ENCODE data around the gene TNFRSF4. TPM values are rescaled to one million over a fixed set of nuclear protein-coding genes. Genes with fewer than 3 reads are reported as not detected.

The TNFRSF4 gene
- total and polyA plus RNA-seq, 4 donors = 0.20 to 1.5 (median 1.1) TPM

GRCh38 chr1:1228187-1228586, 14.2 kb upstream of the TNFRSF4 start:
- DNase-seq (ENCODE audit: low read depth in 4 of 6, low spot score in 6 of 6) = no peak
- Histone ChIP-seq H3K36me3 (ENCODE audit: control insufficient read depth, insufficient read depth, low read length) (peaks cover 75% of the 10 kb centered on the region), H3K27ac (ENCODE audit: low read depth, low read length) (no peak overlapping the region), H3K4me3 (ENCODE audit: low read depth, low read length) (no peak overlapping the region), H3K27me3 (ENCODE audit: control insufficient read depth, insufficient read depth, low read length) (no peaks in the 10 kb centered on the region), H3K4me1 (ENCODE audit: control insufficient read depth, insufficient read depth, low read length) (peaks cover 24% of the 10 kb centered on the region), H3K9me3 (ENCODE audit: control insufficient read depth, insufficient read depth, low read length) (no peaks in the 10 kb centered on the region)
- 95% methylated on average over 29 of the region's 30 CpGs for WGBS (ENCODE audit: insufficient coverage)

- Histone ChIP-seq H3K27ac (ENCODE audit: low read depth, low read length) (no peak overlapping the region), H3K27me3 (ENCODE audit: control insufficient read depth, insufficient read depth, low read length) (no peaks in the 10 kb centered on the region), H3K4me3 (ENCODE audit: low read depth, low read length) (no peak overlapping the region), H3K36me3 (ENCODE audit: control insufficient read depth, insufficient read depth, low read length) (peaks cover 78% of the 10 kb centered on the region), H3K4me1 (ENCODE audit: control insufficient read depth, insufficient read depth, low read length) (peaks cover 17% of the 10 kb centered on the region), H3K9me3 (ENCODE audit: control insufficient read depth, insufficient read depth, low read length) (no peaks in the 10 kb centered on the region)
- 99% methylated on average over 23 of the region's 25 CpGs for WGBS (ENCODE audit: insufficient coverage)
- no peak for DNase-seq (ENCODE audit: low read depth in 4 of 6, low spot score in 6 of 6)
These were observed 13.4 kb upstream of the TNFRSF4 start for GRCh38 chr1:1227386-1227785.

- WGBS (ENCODE audit: insufficient coverage) = 93% methylated on average over 36 of the region's 44 CpGs
- H3K27ac ChIP-seq (ENCODE audit: low read depth, low read length) = no peak overlapping the region
- no peak for DNase-seq (ENCODE audit: low read depth in 4 of 6, low spot score in 6 of 6)
- H3K36me3 ChIP-seq (ENCODE audit: control insufficient read depth, insufficient read depth, low read length) = peaks cover 85% of the 10 kb centered on the region
- no peaks in the 10 kb centered on the region for H3K9me3 ChIP-seq (ENCODE audit: control insufficient read depth, insufficient read depth, low read length)
- H3K4me1 ChIP-seq (ENCODE audit: control insufficient read depth, insufficient read depth, low read length) = peaks cover 17% of the 10 kb centered on the region
- no peaks in the 10 kb centered on the region for H3K27me3 ChIP-seq (ENCODE audit: control insufficient read depth, insufficient read depth, low read length)
- H3K4me3 ChIP-seq (ENCODE audit: low read depth, low read length) = no peak overlapping the region
These were observed 12.8 kb upstream of the TNFRSF4 start for GRCh38 chr1:1226566-1227362.

- Histone ChIP-seq H3K4me3 (ENCODE audit: low read depth, low read length) (no peak overlapping the region), H3K36me3 (ENCODE audit: control insufficient read depth, insufficient read depth, low read length) (peaks cover 91% of the 10 kb centered on the region), H3K27ac (ENCODE audit: low read depth, low read length) (no peak overlapping the region), H3K4me1 (ENCODE audit: control insufficient read depth, insufficient read depth, low read length) (peaks cover 15% of the 10 kb centered on the region), H3K27me3 (ENCODE audit: control insufficient read depth, insufficient read depth, low read length) (no peaks in the 10 kb centered on the region), H3K9me3 (ENCODE audit: control insufficient read depth, insufficient read depth, low read length) (no peaks in the 10 kb centered on the region)
- DNase-seq (ENCODE audit: low read depth in 4 of 6, low spot score in 6 of 6) = no peak
- WGBS (ENCODE audit: insufficient coverage) = 89% methylated on average over 18 of the region's 18 CpGs
These were observed 12.0 kb upstream of the TNFRSF4 start for GRCh38 chr1:1225913-1226312.

- peaks cover 97% of the 10 kb centered on the region for H3K36me3 ChIP-seq (ENCODE audit: control insufficient read depth, insufficient read depth, low read length)
These were observed 11.4 kb upstream of the TNFRSF4 start for GRCh38 chr1:1225238-1225845.

GRCh38 chr1:1223891-1224290, 9.9 kb upstream of the TNFRSF4 start:
- Histone ChIP-seq H3K4me3 (ENCODE audit: low read depth, low read length) (no peak overlapping the region), H3K36me3 (ENCODE audit: control insufficient read depth, insufficient read depth, low read length) (peaks cover 100% of the 10 kb centered on the region), H3K27me3 (ENCODE audit: control insufficient read depth, insufficient read depth, low read length) (no peaks in the 10 kb centered on the region), H3K9me3 (ENCODE audit: control insufficient read depth, insufficient read depth, low read length) (no peaks in the 10 kb centered on the region), H3K27ac (ENCODE audit: low read depth, low read length) (no peak overlapping the region), H3K4me1 (ENCODE audit: control insufficient read depth, insufficient read depth, low read length) (no peaks in the 10 kb centered on the region)
- WGBS (ENCODE audit: insufficient coverage) = 94% methylated on average over 18 of the region's 21 CpGs
- DNase-seq (ENCODE audit: low read depth in 4 of 6, low spot score in 6 of 6) = no peak

More at GRCh38 chr1:1225238-1225845, 11.4 kb upstream of the TNFRSF4 start:
- no peaks in the 10 kb centered on the region for H3K9me3 ChIP-seq (ENCODE audit: control insufficient read depth, insufficient read depth, low read length)
- no peak for DNase-seq (ENCODE audit: low read depth in 4 of 6, low spot score in 6 of 6)
- no peaks in the 10 kb centered on the region for H3K27me3 ChIP-seq (ENCODE audit: control insufficient read depth, insufficient read depth, low read length)
- peaks cover 9% of the 10 kb centered on the region for H3K4me1 ChIP-seq (ENCODE audit: control insufficient read depth, insufficient read depth, low read length)
- 90% methylated on average over 24 of the region's 34 CpGs for WGBS (ENCODE audit: insufficient coverage)
- no peak overlapping the region for H3K4me3 ChIP-seq (ENCODE audit: low read depth, low read length)
- no peak overlapping the region for H3K27ac ChIP-seq (ENCODE audit: low read depth, low read length)

GRCh38 chr1:1223321-1223720, 9.4 kb upstream of the TNFRSF4 start:
- WGBS (ENCODE audit: insufficient coverage) = 98% methylated on average over 15 of the region's 15 CpGs
- Histone ChIP-seq H3K27ac (ENCODE audit: low read depth, low read length) (no peak overlapping the region), H3K27me3 (ENCODE audit: control insufficient read depth, insufficient read depth, low read length) (no peaks in the 10 kb centered on the region), H3K36me3 (ENCODE audit: control insufficient read depth, insufficient read depth, low read length) (peaks cover 100% of the 10 kb centered on the region), H3K4me1 (ENCODE audit: control insufficient read depth, insufficient read depth, low read length) (no peaks in the 10 kb centered on the region), H3K4me3 (ENCODE audit: low read depth, low read length) (no peak overlapping the region), H3K9me3 (ENCODE audit: control insufficient read depth, insufficient read depth, low read length) (no peaks in the 10 kb centered on the region)
- no peak for DNase-seq (ENCODE audit: low read depth in 4 of 6, low spot score in 6 of 6)

- H3K27me3 ChIP-seq (ENCODE audit: control insufficient read depth, insufficient read depth, low read length) = no peaks in the 10 kb centered on the region
- no peak overlapping the region for H3K4me3 ChIP-seq (ENCODE audit: low read depth, low read length)
- DNase-seq (ENCODE audit: low read depth in 4 of 6, low spot score in 6 of 6) = no peak
- no peaks in the 10 kb centered on the region for H3K9me3 ChIP-seq (ENCODE audit: control insufficient read depth, insufficient read depth, low read length)
- 94% methylated on average over 44 of the region's 44 CpGs for WGBS (ENCODE audit: insufficient coverage)
- peaks cover 100% of the 10 kb centered on the region for H3K36me3 ChIP-seq (ENCODE audit: control insufficient read depth, insufficient read depth, low read length)
- H3K4me1 ChIP-seq (ENCODE audit: control insufficient read depth, insufficient read depth, low read length) = no peaks in the 10 kb centered on the region
- H3K27ac ChIP-seq (ENCODE audit: low read depth, low read length) = no peak overlapping the region
These were observed 8.7 kb upstream of the TNFRSF4 start for GRCh38 chr1:1222575-1223225.

GRCh38 chr1:1221887-1222574, 8.1 kb upstream of the TNFRSF4 start:
- Histone ChIP-seq H3K4me1 (ENCODE audit: control insufficient read depth, insufficient read depth, low read length) (no peaks in the 10 kb centered on the region), H3K36me3 (ENCODE audit: control insufficient read depth, insufficient read depth, low read length) (peaks cover 100% of the 10 kb centered on the region), H3K9me3 (ENCODE audit: control insufficient read depth, insufficient read depth, low read length) (no peaks in the 10 kb centered on the region), H3K27ac (ENCODE audit: low read depth, low read length) (no peak overlapping the region), H3K4me3 (ENCODE audit: low read depth, low read length) (no peak overlapping the region), H3K27me3 (ENCODE audit: control insufficient read depth, insufficient read depth, low read length) (no peaks in the 10 kb centered on the region)
- 90% methylated on average over 29 of the region's 30 CpGs for WGBS (ENCODE audit: insufficient coverage)
- DNase-seq (ENCODE audit: low read depth in 4 of 6, low spot score in 6 of 6) = no peak
